GM12878 (cell line): ENCODE data around the gene ESYT2. TPM values are rescaled to one million over a fixed set of nuclear protein-coding genes. Genes with fewer than 3 reads are reported as not detected.

Experiments used
- ATAC-seq: fragments of 200-7000 bp; cut with Tn5 transposase; 3 replicates; pipeline ENCODE4 v1.9.1; 2020; ENCODE audit warnings: mild to moderate bottlenecking, moderate library complexity
- BruUV-seq: library from RNA; stranded (reverse); fragments of 400-500 nt; replicated peaks from 2 replicates; lab custom pipeline; 2021; lab: Mats Ljungman, UMichigan
- CTCF ChIA-PET: fragments of 300-600 bp; sonication (Branson Sonifier 250); formaldehyde crosslinking; extraction: SDS; loops from one replicate; lab custom pipeline; 2021; ENCODE audit warnings: inconsistent platforms; lab: Yijun Ruan, JAX
- POLR2A ChIA-PET: fragments of 350-600 bp; formaldehyde crosslinking; extraction: SDS; loops from one replicate; lab custom pipeline; 2021; ENCODE audit warnings: inconsistent platforms; lab: Charles Lee
- RAD21 ChIA-PET: fragments of 300-600 bp; sonication (Branson Sonifier 250); formaldehyde crosslinking; loops from one replicate; lab custom pipeline; 2023; ENCODE audit warnings: antibody characterized with exemption; ENCODE audit not compliant: unreplicated experiment; lab: Charles Lee
- SMC1A ChIA-PET: fragments of 300-600 bp; sonication (Branson Sonifier 250); formaldehyde crosslinking; loops from one replicate; lab custom pipeline; 2023; ENCODE audit not compliant: unreplicated experiment, uncharacterized antibody; lab: Charles Lee
- DNase-seq: peaks from one replicate; pipeline ENCODE4 v3.0.0-alpha.2; 2011; ENCODE audit warnings: low read depth, low spot score
- FAIRE-seq: peaks from 3 replicates; lab custom pipeline; 2011; peaks lifted over from hg19 to GRCh38; lab: Jason Lieb, UNC
- H2AFZ ChIP-seq: 2 replicates; pipeline ENCODE4 v1.6.0; 2011; ENCODE audit warnings: low read depth, low read length, control low read depth; ENCODE audit not compliant: control insufficient read depth
- H3K27ac ChIP-seq: 2 replicates; pipeline ENCODE4 v1.5.1; 2011; ENCODE audit warnings: control low read depth; ENCODE audit not compliant: control insufficient read depth, insufficient read depth
- H3K27me3 ChIP-seq, 2 experiments: replicated peaks in 1 of 2; 2 replicates each; pipeline versions ENCODE4 v1.6.0 to v1.6.1; 2011; ENCODE audit warnings: low read length in 1 of 2; ENCODE audit not compliant: control insufficient read depth in 2 of 2, insufficient read depth in 2 of 2
- H3K36me3 ChIP-seq, 2 experiments: 2 replicates each; pipeline ENCODE4 v1.5.1; 2011; ENCODE audit warnings: low read length in 1 of 2; ENCODE audit not compliant: control insufficient read depth in 2 of 2, insufficient read depth in 2 of 2
- H3K4me1 ChIP-seq: 2 replicates; pipeline ENCODE4 v1.6.1; 2011; ENCODE audit warnings: mild to moderate bottlenecking, low read length, moderate library complexity, mixed read lengths; ENCODE audit not compliant: control insufficient read depth, insufficient read depth
- H3K4me2 ChIP-seq: 2 replicates; pipeline ENCODE4 v1.6.0; 2011; ENCODE audit warnings: control low read depth; ENCODE audit not compliant: control insufficient read depth, insufficient read depth
- H3K4me3 ChIP-seq: fragments of 200-600 bp; sonication (generic); 2 replicates; pipeline ENCODE4 v1.5.1; 2016
- H3K79me2 ChIP-seq: 2 replicates; pipeline ENCODE4 v1.6.0; 2011; ENCODE audit warnings: low read length; ENCODE audit not compliant: control insufficient read depth, insufficient read depth
- H3K9ac ChIP-seq: 2 replicates; pipeline ENCODE4 v1.8.0; 2011; ENCODE audit warnings: low read length, control low read depth, mixed read lengths; ENCODE audit not compliant: control insufficient read depth, insufficient read depth
- H3K9me3 ChIP-seq: replicated peaks from 3 replicates; pipeline ENCODE4 v1.5.1; 2011; ENCODE audit warnings: mild to moderate bottlenecking, low read length; ENCODE audit not compliant: control insufficient read depth, insufficient read depth
- H4K20me1 ChIP-seq: 2 replicates; pipeline ENCODE4 v1.6.0; 2011; ENCODE audit not compliant: control insufficient read depth, insufficient read depth
- ATF7 ChIP-seq: fragments of 450-650 bp; IDR thresholded peaks from 2 replicates; pipeline ENCODE4 v1.6.1; 2016; ENCODE audit warnings: low read depth, mild to moderate bottlenecking
- FOXK2 ChIP-seq: fragments of 450-650 bp; IDR thresholded peaks from 2 replicates; pipeline ENCODE4 v1.6.1; 2017; ENCODE audit warnings: mild to moderate bottlenecking, moderate library complexity
- GATAD2B ChIP-seq: fragments of 450-650 bp; conservative IDR thresholded peaks from 2 replicates; pipeline ENCODE4 v1.6.1; 2017; ENCODE audit warnings: low read depth, mild to moderate bottlenecking, moderate library complexity
- HDAC2 ChIP-seq: fragments of 200-600 bp; sonication (generic); IDR thresholded peaks from 2 replicates; pipeline ENCODE4 v1.6.1; 2017
- JUND ChIP-seq: IDR thresholded peaks from 2 replicates; pipeline ENCODE4 v1.6.1; 2012; ENCODE audit warnings: low read depth, mild to moderate bottlenecking, low read length, improper control_type of control experiment, moderate library complexity
- MAX ChIP-seq: IDR thresholded peaks from 2 replicates; pipeline ENCODE4 v1.6.1; 2012; ENCODE audit warnings: low read depth, low read length, improper control_type of control experiment
- NFYB ChIP-seq: IDR thresholded peaks from 2 replicates; pipeline ENCODE4 v1.6.1; 2011; ENCODE audit warnings: low read depth, mild to moderate bottlenecking, low read length, improper control_type of control experiment, moderate library complexity; ENCODE audit not compliant: insufficient read depth
- POU2F2 ChIP-seq: IDR thresholded peaks from 3 replicates; pipeline ENCODE4 v1.6.1; 2011; ENCODE audit warnings: low read depth, mild to moderate bottlenecking, low read length, borderline replicate concordance
- TBL1XR1 ChIP-seq: IDR thresholded peaks from 2 replicates; pipeline ENCODE4 v1.6.1; 2012; ENCODE audit warnings: low read depth, low read length, improper control_type of control experiment
- ZBTB11 ChIP-seq: fragments of 450-650 bp; formaldehyde crosslinking; IDR thresholded peaks from 2 replicates; pipeline ENCODE4 v1.5.0; 2022; ENCODE audit warnings: mild to moderate bottlenecking, missing genetic modification characterization
- WGBS: methylation state at CpG from one replicate; pipeline ENCODE4 v1.1.6; 2016; ENCODE audit warnings: low lambda C conversion rate; ENCODE audit not compliant: insufficient replicate concordance, insufficient coverage; ENCODE audit errors: missing lambda C conversion rate; 5-methylcytosine and 5-hydroxymethylcytosine counted together
- in situ Hi-C: fragments of 300-500 bp; cut with MboI; formaldehyde crosslinking; loops from 9 replicates; pipeline ENCODE4 v1.14.3; 2018; ENCODE audit warnings: mixed read lengths
- intact Hi-C: fragments of 100-400 bp; cut with micrococcal nuclease; formaldehyde crosslinking; loops from one replicate; pipeline ENCODE4 v1.14.2; 2022; ENCODE audit not compliant: unreplicated experiment
- polyA plus RNA-seq, 11 experiments: library from polyadenylated mRNA; depleted of rRNA in 4 of 11; unstranded in 6 of 11; stranded (reverse) in 5 of 11; fragments of >200 nt; fragmentation: Nextera tagmentation in 4 of 11; fragmentation: Illumina TruSeq in 1 of 11; extraction: Ambion mirVana in 4 of 11; extraction: Trizol in 1 of 11; gene quantifications; 1 replicate in 1 of 11; 2 replicates in 10 of 11; pipeline versions ENCODE4 v1.2.1 to v1.2.3, GENCODE V29; 2011 to 2016; ENCODE audit warnings: inconsistent platforms in 2 of 11, missing spikeins in 2 of 11, low read depth in 1 of 11
- total RNA-seq, 4 experiments: library from RNA; depleted of rRNA in 3 of 4; stranded (reverse); fragments of >200 nt in 3 of 4; fragmentation: Illumina TruSeq in 1 of 4; extraction: Trizol in 1 of 4; gene quantifications; 2 replicates each; pipeline versions ENCODE4 v1.2.1 to v1.2.3, GENCODE V29; 2013 to 2021
- TF ChIP-seq, protein P1 (sequence below): fragments of 150-350 bp; IDR thresholded peaks from 2 replicates; pipeline ENCODE4 v1.6.1; 2016; ENCODE audit warnings: low read depth, low read length
- TF ChIP-seq, protein P2 (sequence below): fragments of 450-650 bp; IDR thresholded peaks from 2 replicates; pipeline ENCODE4 v1.6.1; 2018; ENCODE audit warnings: mild to moderate bottlenecking, low read depth, moderate library complexity; ENCODE audit not compliant: partially characterized antibody

ESYT2 gene
- total and polyA plus RNA-seq, 10 of the 15 experiments (the other 5 are each of a cell fraction or from before 2014, with no cell fraction given): 1.9 to 44.6 (median 21.4) TPM

- Histone ChIP-seq H2AFZ (no peak overlapping the region), H3K27ac (no peak overlapping the region), H3K36me3 (no peaks in the 10 kb centered on the region), H3K9ac (no peak overlapping the region), H3K9me3 (no peaks in the 10 kb centered on the region; the same call in 2 of the 3 replicates), H3K27me3 (no peaks in the 10 kb centered on the region), H3K4me2 (no peak overlapping the region), H3K4me1 (no peaks in the 10 kb centered on the region; the same call in 1 of the 2 replicates), H4K20me1 (no peaks in the 10 kb centered on the region), H3K4me3 (no peak overlapping the region), H3K79me2 (no peaks in the 10 kb centered on the region)
- no peak for TF ChIP-seq GATAD2B
- no peak for TF ChIP-seq FOXK2
- no peak for TF ChIP-seq NFYB
- no peak for TF ChIP-seq POU2F2
- TF ChIP-seq ATF7: no peak
- no peak for TF ChIP-seq TBL1XR1
- TF ChIP-seq, protein P1, sequence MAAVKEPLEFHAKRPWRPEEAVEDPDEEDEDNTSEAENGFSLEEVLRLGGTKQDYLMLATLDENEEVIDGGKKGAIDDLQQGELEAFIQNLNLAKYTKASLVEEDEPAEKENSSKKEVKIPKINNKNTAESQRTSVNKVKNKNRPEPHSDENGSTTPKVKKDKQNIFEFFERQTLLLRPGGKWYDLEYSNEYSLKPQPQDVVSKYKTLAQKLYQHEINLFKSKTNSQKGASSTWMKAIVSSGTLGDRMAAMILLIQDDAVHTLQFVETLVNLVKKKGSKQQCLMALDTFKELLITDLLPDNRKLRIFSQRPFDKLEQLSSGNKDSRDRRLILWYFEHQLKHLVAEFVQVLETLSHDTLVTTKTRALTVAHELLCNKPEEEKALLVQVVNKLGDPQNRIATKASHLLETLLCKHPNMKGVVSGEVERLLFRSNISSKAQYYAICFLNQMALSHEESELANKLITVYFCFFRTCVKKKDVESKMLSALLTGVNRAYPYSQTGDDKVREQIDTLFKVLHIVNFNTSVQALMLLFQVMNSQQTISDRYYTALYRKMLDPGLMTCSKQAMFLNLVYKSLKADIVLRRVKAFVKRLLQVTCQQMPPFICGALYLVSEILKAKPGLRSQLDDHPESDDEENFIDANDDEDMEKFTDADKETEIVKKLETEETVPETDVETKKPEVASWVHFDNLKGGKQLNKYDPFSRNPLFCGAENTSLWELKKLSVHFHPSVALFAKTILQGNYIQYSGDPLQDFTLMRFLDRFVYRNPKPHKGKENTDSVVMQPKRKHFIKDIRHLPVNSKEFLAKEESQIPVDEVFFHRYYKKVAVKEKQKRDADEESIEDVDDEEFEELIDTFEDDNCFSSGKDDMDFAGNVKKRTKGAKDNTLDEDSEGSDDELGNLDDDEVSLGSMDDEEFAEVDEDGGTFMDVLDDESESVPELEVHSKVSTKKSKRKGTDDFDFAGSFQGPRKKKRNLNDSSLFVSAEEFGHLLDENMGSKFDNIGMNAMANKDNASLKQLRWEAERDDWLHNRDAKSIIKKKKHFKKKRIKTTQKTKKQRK: no peak
- no peak for TF ChIP-seq ZBTB11
- TF ChIP-seq MAX: no peak
- TF ChIP-seq, protein P2, sequence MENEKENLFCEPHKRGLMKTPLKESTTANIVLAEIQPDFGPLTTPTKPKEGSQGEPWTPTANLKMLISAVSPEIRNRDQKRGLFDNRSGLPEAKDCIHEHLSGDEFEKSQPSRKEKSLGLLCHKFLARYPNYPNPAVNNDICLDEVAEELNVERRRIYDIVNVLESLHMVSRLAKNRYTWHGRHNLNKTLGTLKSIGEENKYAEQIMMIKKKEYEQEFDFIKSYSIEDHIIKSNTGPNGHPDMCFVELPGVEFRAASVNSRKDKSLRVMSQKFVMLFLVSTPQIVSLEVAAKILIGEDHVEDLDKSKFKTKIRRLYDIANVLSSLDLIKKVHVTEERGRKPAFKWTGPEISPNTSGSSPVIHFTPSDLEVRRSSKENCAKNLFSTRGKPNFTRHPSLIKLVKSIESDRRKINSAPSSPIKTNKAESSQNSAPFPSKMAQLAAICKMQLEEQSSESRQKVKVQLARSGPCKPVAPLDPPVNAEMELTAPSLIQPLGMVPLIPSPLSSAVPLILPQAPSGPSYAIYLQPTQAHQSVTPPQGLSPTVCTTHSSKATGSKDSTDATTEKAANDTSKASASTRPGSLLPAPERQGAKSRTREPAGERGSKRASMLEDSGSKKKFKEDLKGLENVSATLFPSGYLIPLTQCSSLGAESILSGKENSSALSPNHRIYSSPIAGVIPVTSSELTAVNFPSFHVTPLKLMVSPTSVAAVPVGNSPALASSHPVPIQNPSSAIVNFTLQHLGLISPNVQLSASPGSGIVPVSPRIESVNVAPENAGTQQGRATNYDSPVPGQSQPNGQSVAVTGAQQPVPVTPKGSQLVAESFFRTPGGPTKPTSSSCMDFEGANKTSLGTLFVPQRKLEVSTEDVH: no peak
- no peak for TF ChIP-seq HDAC2
- TF ChIP-seq JUND: no peak
- no peak for ATAC-seq
- ChIA-PET RAD21 (interaction anchor here (0.8 kb wide), 1 partner anchor 53 kb away, joined by 3 read pairs; no protein-coding TSS in a partner anchor), CTCF (no interaction called here), SMC1A (interaction anchor here (0.6 kb wide), 1 partner anchor 14 kb away, joined by 5 read pairs; no protein-coding TSS in a partner anchor), POLR2A (no interaction called here)
- intact Hi-C loops (no loop called here), in situ Hi-C loops (no loop called here)
- BruUV-seq: no TSS peak
- FAIRE-seq: no peak
- no peak for DNase-seq
- WGBS: 96% methylated on average over 11 of the region's 11 CpGs
Measured at GRCh38 chr7:158772916-158773315, 56.4 kb downstream of the ESYT2 start.
